PC-3 (cell line): ENCODE data around the gene EAF2. TPM values are rescaled to one million over a fixed set of nuclear protein-coding genes. Genes with fewer than 3 reads are reported as not detected.

Experiments
- ATAC-seq: fragments of 200-7000 bp; cut with Tn5 transposase; 2 replicates; pipeline ENCODE4 v1.9.1; 2020; ENCODE audit warnings: mild to moderate bottlenecking, moderate library complexity
- BruUV-seq: library from RNA; stranded (reverse); fragments of 400-500 nt; replicated peaks from 2 replicates; lab custom pipeline; 2021; lab: Mats Ljungman, UMichigan
- CTCF ChIA-PET: fragments of 300-600 bp; sonication (Branson Sonifier 250); formaldehyde crosslinking; loops from one replicate; lab custom pipeline; 2022; ENCODE audit warnings: antibody characterized with exemption; lab: Charles Lee
- POLR2A ChIA-PET: fragments of 300-600 bp; sonication (Branson Sonifier 250); formaldehyde crosslinking; loops from one replicate; lab custom pipeline; 2022; ENCODE audit warnings: antibody characterized with exemption; ENCODE audit not compliant: unreplicated experiment; lab: Charles Lee
- DNase-seq: peaks from one replicate; pipeline ENCODE4 v3.0.0-alpha.2; 2015
- H2AFZ ChIP-seq: fragments of 300-600 bp; sonication (generic); 2 replicates; pipeline ENCODE4 v1.6.0; 2016; ENCODE audit warnings: antibody characterized with exemption, low read length
- H3F3A ChIP-seq: fragments of 300-600 bp; sonication (generic); one replicate; pipeline ENCODE4 v1.6.0; 2017; ENCODE audit warnings: antibody characterized with exemption, low read length, control low read depth, mild to moderate bottlenecking; ENCODE audit not compliant: unreplicated experiment
- H3K27ac ChIP-seq: fragments of 300-600 bp; sonication (generic); 2 replicates; pipeline ENCODE4 v1.5.1; 2016; ENCODE audit warnings: mild to moderate bottlenecking, low read length
- H3K27me3 ChIP-seq: fragments of 300-600 bp; sonication (generic); 2 replicates; pipeline ENCODE4 v1.6.1; 2016; ENCODE audit warnings: low read length, mixed read lengths
- H3K36me3 ChIP-seq: fragments of 300-600 bp; sonication (generic); 2 replicates; pipeline ENCODE4 v1.6.1; 2016; ENCODE audit warnings: low read depth, mixed run types, low read length, mixed read lengths
- H3K4me1 ChIP-seq: fragments of 300-600 bp; sonication (generic); 2 replicates; pipeline ENCODE4 v1.5.1; 2016; ENCODE audit warnings: low read length; ENCODE audit not compliant: insufficient read depth
- H3K4me2 ChIP-seq: fragments of 300-600 bp; sonication (generic); 2 replicates; pipeline ENCODE4 v1.6.0; 2016; ENCODE audit warnings: low read length
- H3K4me3 ChIP-seq: fragments of 300-600 bp; sonication (generic); 2 replicates; pipeline ENCODE4 v1.5.1; 2016; ENCODE audit warnings: mild to moderate bottlenecking, low read length, mixed read lengths
- H3K79me2 ChIP-seq: fragments of 300-600 bp; sonication (generic); 2 replicates; pipeline ENCODE4 v1.6.1; 2017; ENCODE audit warnings: low read length, mixed read lengths
- H3K9ac ChIP-seq: fragments of 300-600 bp; sonication (generic); 2 replicates; pipeline ENCODE4 v1.6.0; 2016; ENCODE audit warnings: mild to moderate bottlenecking, low read length
- H3K9me2 ChIP-seq: fragments of 300-600 bp; sonication (generic); replicated peaks from 2 replicates; pipeline ENCODE4 v1.6.1; 2016; ENCODE audit warnings: mixed run types, low read length, mixed read lengths
- H3K9me3 ChIP-seq: fragments of 300-600 bp; sonication (generic); 2 replicates; pipeline ENCODE4 v1.6.1; 2016; ENCODE audit warnings: low read length, mixed read lengths
- H4K20me1 ChIP-seq: fragments of 300-600 bp; sonication (generic); 2 replicates; pipeline ENCODE4 v1.6.1; 2016; ENCODE audit warnings: low read length, mixed read lengths
- EZH2 ChIP-seq: fragments of 300-600 bp; sonication (generic); IDR thresholded peaks from one replicate; pipeline ENCODE4 v1.6.1; 2017; ENCODE audit warnings: antibody characterized with exemption, mild to moderate bottlenecking, low read length; ENCODE audit not compliant: unreplicated experiment
- EZH2phosphoT487 ChIP-seq: fragments of 300-600 bp; sonication (generic); IDR thresholded peaks from 2 replicates; pipeline ENCODE4 v1.6.1; 2018; ENCODE audit warnings: mild to moderate bottlenecking, antibody characterized with exemption, low read length, borderline replicate concordance
- intact Hi-C: fragments of 100-400 bp; cut with micrococcal nuclease; formaldehyde crosslinking; loops from 2 replicates; pipeline ENCODE4 v1.9.0; 2023
- total RNA-seq: library from RNA; depleted of rRNA; stranded (reverse); fragments of >200 nt; gene quantifications from 2 replicates; pipeline ENCODE4 v1.2.3, GENCODE V29; 2014
- TF ChIP-seq, protein P1 (sequence below): fragments of 300-600 bp; sonication (generic); conservative IDR thresholded peaks from 2 replicates; pipeline ENCODE4 v1.5.1; 2017; ENCODE audit warnings: antibody characterized with exemption, low read depth, mild to moderate bottlenecking, low read length

The EAF2 gene
- total RNA-seq, 1 experiment from 2014 or later = 2.8 TPM

DNA sequence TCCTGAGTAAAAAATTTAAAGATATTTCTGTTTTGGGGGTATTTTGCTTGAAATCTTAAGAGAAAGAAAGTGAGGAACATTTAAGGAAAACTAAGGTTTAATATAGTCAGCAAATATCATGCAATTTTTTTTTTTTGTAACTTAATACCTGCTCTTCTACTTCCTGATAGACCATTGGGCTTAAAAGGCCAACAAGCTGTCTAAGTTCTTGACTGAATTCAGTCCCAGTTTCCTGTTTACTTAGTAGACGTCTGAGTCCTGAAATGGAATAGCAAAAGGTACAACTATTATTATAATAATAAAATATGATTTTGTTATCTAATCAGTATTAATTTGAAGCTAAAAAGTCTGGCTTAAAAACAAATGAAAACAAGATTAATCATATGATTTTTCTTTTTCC lies 38.0 kb upstream of the EAF2 start:
- Histone ChIP-seq H2AFZ (no peak overlapping the region), H3K36me3 (peaks cover 29% of the 10 kb centered on the region), H3K9me3 (no peaks in the 10 kb centered on the region), H3K9ac (no peak overlapping the region), H3K9me2 (no peaks in the 10 kb centered on the region), H3K27ac (no peak overlapping the region), H3K4me2 (no peak overlapping the region), H3F3A (no peaks in the 10 kb centered on the region), H3K79me2 (no peaks in the 10 kb centered on the region), H3K27me3 (no peaks in the 10 kb centered on the region), H3K4me1 (no peaks in the 10 kb centered on the region), H4K20me1 (no peaks in the 10 kb centered on the region), H3K4me3 (no peak overlapping the region)
- TF ChIP-seq EZH2 = no peak
- TF ChIP-seq, protein P1, sequence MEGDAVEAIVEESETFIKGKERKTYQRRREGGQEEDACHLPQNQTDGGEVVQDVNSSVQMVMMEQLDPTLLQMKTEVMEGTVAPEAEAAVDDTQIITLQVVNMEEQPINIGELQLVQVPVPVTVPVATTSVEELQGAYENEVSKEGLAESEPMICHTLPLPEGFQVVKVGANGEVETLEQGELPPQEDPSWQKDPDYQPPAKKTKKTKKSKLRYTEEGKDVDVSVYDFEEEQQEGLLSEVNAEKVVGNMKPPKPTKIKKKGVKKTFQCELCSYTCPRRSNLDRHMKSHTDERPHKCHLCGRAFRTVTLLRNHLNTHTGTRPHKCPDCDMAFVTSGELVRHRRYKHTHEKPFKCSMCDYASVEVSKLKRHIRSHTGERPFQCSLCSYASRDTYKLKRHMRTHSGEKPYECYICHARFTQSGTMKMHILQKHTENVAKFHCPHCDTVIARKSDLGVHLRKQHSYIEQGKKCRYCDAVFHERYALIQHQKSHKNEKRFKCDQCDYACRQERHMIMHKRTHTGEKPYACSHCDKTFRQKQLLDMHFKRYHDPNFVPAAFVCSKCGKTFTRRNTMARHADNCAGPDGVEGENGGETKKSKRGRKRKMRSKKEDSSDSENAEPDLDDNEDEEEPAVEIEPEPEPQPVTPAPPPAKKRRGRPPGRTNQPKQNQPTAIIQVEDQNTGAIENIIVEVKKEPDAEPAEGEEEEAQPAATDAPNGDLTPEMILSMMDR = no peak
- no peak for TF ChIP-seq EZH2phosphoT487
- intact Hi-C loops = no loop called here
- no peak for ATAC-seq
- no TSS peak for BruUV-seq
- DNase-seq = no peak
- ChIA-PET CTCF (no interaction called here), POLR2A (interaction anchor here (0.6 kb wide), 1 partner anchor 207 kb away, joined by 3 read pairs; no protein-coding TSS in a partner anchor)

DNA sequence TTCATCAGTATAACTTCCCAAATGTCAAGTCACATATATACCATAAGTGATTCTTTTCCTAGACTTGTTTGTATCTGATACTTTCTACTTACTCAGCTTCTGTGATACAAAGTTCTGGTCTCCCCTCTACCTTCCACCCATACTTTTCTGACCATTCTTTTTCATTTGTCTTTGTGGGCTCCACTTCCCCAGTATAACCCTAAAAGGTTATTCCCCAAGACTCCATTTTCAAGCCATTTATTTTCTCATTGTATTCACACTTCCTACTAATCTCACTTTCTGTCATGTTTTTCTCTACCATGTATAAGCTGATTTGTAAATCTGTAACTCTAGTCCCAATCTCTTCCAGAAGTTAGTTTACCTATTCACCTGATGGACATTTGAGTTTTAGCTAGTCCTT lies 34.1 kb upstream of the EAF2 start:
- no TSS peak for BruUV-seq

DNA sequence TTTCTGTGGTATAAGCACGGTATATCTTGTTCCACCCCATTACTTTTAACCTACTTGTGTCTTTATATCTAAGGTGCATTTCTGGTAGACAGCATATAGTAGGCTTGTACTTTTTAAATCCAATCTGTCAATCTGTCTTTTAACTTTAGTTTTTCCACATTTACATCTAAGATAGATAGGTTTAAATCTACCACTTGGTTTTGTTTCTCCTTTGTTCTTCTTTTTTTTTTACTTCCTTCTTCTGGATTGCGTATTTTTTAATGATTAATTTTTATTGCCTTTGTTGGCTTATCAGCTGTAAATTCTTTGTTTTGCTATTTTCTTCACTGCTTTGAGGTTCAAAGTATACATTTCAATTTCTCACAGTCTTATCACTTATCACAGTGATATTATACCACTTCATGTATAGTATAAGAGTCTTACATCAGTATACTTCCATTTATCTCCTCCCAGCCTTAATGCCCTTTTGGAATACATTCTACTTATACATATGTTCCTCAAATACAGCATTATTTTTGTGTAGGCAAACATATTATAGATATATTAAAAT lies 31.2 kb upstream of the EAF2 start:
- Histone ChIP-seq H3K4me3 (no peak overlapping the region), H3F3A (no peaks in the 10 kb centered on the region), H3K4me1 (no peaks in the 10 kb centered on the region), H4K20me1 (no peaks in the 10 kb centered on the region), H3K36me3 (peaks cover 34% of the 10 kb centered on the region), H2AFZ (no peak overlapping the region), H3K9ac (no peak overlapping the region), H3K9me2 (no peaks in the 10 kb centered on the region), H3K9me3 (no peaks in the 10 kb centered on the region), H3K4me2 (no peak overlapping the region), H3K27ac (no peak overlapping the region), H3K79me2 (no peaks in the 10 kb centered on the region), H3K27me3 (no peaks in the 10 kb centered on the region)
- no peak for ATAC-seq
- TF ChIP-seq EZH2 (no peak), EZH2phosphoT487 (no peak)
- TF ChIP-seq, protein P1 = no peak
- no peak for DNase-seq
- BruUV-seq = no TSS peak
- CTCF ChIA-PET = no interaction called here
- POLR2A ChIA-PET = no interaction called here
- intact Hi-C loops = loop anchor here (5.0 kb wide), 1 partner anchor 308 kb away; no protein-coding TSS in a partner anchor

More for the DNA sequence above, 34.1 kb upstream of the EAF2 start:
- Histone ChIP-seq H3K36me3 (peaks cover 37% of the 10 kb centered on the region), H2AFZ (no peak overlapping the region), H3K9me3 (no peaks in the 10 kb centered on the region), H3K27ac (no peak overlapping the region), H4K20me1 (no peaks in the 10 kb centered on the region), H3F3A (no peaks in the 10 kb centered on the region), H3K9me2 (no peaks in the 10 kb centered on the region), H3K27me3 (no peaks in the 10 kb centered on the region), H3K4me1 (no peaks in the 10 kb centered on the region), H3K9ac (no peak overlapping the region), H3K79me2 (no peaks in the 10 kb centered on the region), H3K4me2 (no peak overlapping the region), H3K4me3 (no peak overlapping the region)
- CTCF ChIA-PET = no interaction called here
- TF ChIP-seq, protein P1 = no peak
- TF ChIP-seq EZH2 = no peak
- POLR2A ChIA-PET = no interaction called here
- intact Hi-C loops = loop anchor here (5.0 kb wide), 1 partner anchor 311 kb away; no protein-coding TSS in a partner anchor
- DNase-seq (no peak), ATAC-seq (no peak)
